UCSD-AML1 (cell line): ENCODE results near the gene TMEM11.

Experiments
- DNase-seq: peaks from one replicate; lab custom pipeline; 2025; ENCODE audit not compliant: unreplicated experiment; lab: John Stamatoyannopoulos, UW

The TMEM11 gene

DNA sequence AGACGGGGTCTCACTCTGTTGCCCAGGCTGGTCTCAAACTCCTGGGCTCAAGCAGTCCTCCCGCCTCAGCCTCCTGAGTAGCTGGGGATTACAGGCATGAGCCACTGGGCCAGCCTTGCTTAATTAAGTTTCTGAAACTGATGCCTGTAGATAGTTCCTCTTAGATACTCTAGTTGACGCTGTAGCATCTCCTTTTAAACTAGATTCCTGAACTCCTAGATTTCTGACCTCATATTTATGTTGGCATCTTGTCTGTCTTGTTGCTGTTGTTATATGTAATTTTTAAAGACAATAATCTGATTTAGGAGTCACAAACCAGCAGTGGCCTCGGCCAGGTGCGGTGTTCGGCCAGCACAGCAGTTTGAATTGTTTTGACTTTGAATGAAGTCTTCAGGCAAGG is 49.7 kb downstream of the TMEM11 start:
- no peak for DNase-seq

DNA sequence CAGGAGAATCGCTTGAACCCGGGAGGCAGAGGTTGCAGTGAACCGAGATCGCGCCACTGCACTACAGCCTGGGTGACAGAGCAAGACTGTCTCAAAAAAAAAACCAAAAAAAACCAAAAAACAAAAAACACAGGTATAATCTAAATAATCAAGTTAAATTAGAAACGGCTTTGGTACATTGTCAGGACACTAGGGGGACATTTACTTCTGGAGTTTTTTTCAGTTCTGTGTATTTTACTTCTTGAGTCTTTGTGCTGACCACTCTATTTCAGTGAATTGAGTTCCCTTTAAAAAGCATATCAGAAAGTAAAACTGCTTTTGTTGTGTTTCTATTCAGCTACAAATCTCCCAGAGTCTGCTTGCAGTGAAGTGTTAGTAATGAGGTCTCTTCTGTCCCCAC is 50.9 kb downstream of the TMEM11 start:
- no peak for DNase-seq

DNA sequence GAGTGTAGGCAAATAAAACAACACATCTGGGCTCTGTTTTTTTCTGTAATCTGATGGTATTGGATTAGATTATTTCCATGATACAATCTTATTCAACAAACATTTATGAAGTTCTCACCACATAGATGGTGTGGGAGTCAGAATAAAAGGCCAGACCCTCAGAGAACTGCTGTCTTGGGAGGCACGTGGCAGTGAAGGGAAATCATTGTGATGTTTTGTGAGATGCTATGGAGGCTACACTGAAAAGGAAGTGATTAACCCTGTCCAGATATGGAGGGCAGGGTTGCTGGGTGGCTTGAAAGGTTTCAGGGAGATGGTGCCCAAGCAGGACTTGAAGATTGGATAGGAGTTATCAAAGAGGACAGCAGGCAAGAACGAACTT is 51.6 kb downstream of the TMEM11 start:
- DNase-seq, result no peak

DNA sequence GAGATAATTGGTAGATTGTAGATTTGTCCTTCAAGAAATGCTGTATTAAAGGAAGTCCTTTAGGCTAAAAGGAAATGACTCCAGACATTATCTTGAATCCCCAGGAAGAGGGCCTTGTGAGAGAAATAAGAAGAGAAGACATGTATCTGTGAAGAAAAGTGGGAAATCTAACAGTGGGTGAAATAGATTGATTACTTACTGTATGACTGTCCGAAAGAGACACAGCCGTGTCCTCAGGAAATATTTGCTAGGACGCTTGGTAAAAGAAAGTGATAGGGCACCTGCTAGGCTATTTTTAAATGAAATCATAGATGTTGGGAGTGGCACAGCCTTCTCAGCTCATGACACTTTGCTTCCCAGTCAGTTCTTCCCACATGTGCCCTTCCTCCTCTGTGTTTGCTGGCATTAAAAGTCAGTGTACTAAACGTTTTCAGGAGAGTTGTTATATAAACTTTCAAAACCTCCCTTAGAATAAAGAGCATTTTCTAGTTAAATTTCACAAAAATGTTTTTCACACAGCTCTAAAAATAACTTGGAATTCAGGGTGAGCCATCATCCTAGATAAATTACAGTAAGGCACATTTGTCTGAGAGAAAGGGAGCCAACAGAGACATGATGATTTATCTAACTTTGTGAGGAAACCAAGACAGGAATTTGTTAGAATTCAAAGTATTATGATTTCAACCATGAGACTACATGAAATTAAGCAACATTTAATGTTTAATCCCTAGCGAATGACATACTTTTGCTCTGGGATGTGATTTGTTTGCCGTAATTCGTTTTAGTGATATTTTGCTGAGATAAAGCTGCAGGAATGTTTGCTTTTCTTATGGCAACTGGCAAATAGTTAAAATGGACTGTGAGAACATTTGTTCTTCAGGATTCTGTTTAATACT is 52.2 kb downstream of the TMEM11 start:
- no peak for DNase-seq

DNA sequence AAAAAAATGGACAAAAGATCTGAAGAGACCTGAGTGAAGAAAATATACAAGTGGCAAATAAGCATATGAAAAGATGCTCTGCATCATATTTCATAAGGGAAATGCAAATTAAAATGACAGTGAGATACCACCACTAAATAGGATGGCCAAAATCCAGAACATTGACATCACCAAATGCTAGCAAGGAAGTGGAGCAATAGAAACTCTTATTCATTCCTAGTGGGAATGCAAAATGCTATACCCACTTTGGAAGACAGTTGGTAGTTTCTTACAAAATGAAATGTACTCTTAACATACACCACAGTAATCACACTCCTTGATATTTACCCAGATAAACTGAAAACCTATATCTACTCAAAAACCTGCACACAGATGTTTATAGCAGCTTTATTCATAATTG is 53.6 kb downstream of the TMEM11 start:
- DNase-seq, result no peak

DNA sequence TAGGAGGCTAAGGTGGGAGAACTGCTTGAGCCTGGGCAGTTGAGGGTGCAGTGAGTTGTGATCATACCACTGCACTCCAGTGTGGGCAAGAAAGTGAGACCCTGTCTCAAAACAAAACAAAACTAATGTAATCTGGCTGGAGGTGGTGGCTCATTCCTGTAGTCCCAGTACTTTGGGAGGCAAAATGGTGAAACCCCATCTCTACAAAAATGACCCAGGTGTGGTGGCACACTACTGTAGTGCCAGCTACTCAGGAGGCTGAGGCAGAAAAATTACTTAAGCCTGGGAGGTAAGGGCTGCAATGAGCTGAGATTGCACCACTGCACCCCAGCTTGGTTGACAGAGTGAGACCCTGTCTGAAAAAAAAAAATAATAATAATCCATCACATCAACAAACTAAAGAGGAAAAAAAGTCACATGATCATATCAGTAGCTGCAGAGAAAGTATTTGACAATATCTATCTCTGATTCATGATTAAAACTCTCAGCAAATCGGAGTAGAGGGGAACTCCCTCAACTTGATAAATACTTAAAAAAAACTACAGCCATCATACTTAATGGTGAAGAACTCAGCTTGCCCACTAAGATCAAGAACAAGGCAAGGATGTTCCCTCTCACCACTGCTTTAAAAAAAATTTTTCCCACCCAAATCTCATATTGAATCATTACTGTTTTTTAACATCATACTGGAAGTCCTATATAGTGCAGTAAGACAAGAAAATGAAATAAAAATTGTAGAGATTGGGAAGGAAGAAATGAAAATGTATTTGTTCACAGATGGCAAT is 56.2 kb downstream of the TMEM11 start:
- DNase-seq, result no peak

DNA sequence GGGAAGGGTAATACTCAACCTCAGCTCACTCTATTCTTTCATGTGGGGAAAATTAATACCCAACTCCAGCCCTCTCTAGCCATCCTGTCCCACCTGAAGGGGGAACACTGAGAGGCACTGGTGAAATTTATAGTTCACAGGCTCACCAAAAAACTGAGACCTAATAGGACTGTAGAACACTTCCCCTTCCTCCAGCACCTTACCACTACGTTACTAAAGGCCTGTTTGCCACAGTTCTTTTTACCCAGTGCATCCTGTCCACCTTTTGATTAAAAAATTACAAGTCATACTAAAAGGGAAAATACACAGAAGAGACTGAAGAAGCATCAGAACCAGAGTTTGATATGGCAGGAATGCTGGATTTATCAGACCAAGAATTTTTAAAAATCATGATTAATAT is 61.2 kb downstream of the TMEM11 start:
- no peak for DNase-seq

DNA sequence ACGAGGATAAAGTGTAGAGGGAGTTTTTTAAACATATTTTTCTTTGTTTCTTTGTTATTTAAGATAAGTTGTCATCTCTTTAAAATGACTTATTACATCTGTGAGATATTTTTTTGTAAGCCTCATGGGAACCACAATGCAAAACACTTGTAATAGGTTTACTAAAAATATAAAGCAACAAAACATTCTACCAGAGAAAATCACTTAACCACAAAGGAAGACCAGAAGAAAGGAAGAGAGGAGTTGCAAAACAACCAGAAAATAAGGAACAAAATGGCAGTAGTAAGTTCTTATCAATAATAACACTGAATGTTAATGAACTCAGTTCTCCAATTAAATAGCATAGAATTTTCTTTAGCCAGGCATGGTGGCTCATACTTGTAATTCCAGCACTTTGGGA is 64.3 kb downstream of the TMEM11 start:
- DNase-seq, result no peak
